ENCODE results near the gene POLR2E. TPM values are rescaled to one million over a fixed set of nuclear protein-coding genes. Genes with fewer than 3 reads are reported as not detected.
A peak's percentile ranks its signal among the peaks of the same experiment; 100 is the strongest.

POLR2E gene
- total RNA-seq, 2 donors from 2014 or later = 225 to 254 TPM

DNA sequence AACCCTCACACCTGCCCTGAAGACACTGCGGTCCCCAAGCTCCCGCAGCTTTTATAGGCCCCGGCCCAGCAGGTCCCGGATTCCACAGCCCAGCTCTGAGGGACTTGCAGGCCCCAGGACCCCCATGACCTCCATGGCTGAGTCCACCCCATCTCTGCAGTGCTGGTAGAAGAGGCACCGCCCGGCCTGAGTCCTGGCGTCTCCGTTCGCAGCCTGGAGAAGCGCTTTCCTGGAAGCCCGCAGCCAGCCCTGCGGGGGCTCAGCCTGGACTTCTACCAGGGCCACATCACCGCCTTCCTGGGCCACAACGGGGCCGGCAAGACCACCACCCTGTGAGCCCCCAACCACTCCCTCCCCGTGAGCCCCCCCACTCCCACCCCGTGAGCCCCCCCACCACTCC, 46.1 kb downstream of the POLR2E start:
- H3K4me1 Mint-ChIP-seq = no peaks in the 10 kb centered on the region
- H3K36me3 Mint-ChIP-seq (ENCODE audit: low read depth) = peaks cover 19% of the 10 kb centered on the region
- no peak overlapping the region for H3K27ac ChIP-seq (ENCODE audit: low read depth, low read length)
- H3K4me3 ChIP-seq (ENCODE audit: low read length) = no peak overlapping the region
- H3K9me3 ChIP-seq (ENCODE audit: control insufficient read depth, low read length) = no peaks in the 10 kb centered on the region
- H3K36me3 ChIP-seq (ENCODE audit: control insufficient read depth, insufficient read depth, low read length) = peaks cover 15% of the 10 kb centered on the region
- DNase-seq = no peak
- no peaks in the 10 kb centered on the region for H3K27me3 ChIP-seq (ENCODE audit: control insufficient read depth, insufficient read depth, low read length, poor library complexity, severe bottlenecking)
- H3K27me3 Mint-ChIP-seq (ENCODE audit: insufficient read depth) = no peaks in the 10 kb centered on the region
- H3K4me1 ChIP-seq (ENCODE audit: control insufficient read depth, insufficient read depth, low read length) = no peaks in the 10 kb centered on the region
- H3K4me3 Mint-ChIP-seq = no peak overlapping the region
- no peak overlapping the region for H3K9ac ChIP-seq (ENCODE audit: extremely low read depth, low read length, poor library complexity, severe bottlenecking)
- no peaks in the 10 kb centered on the region for H3K9me3 Mint-ChIP-seq
- no peak overlapping the region for H3K27ac Mint-ChIP-seq
- 93 to 97% methylated on average over 10 to 13 of the region's 17 CpGs for WGBS, 2 experiments (ENCODE audit: insufficient coverage in 1 of 2, insufficient read length in 1 of 2)
- TF ChIP-seq, protein P1, sequence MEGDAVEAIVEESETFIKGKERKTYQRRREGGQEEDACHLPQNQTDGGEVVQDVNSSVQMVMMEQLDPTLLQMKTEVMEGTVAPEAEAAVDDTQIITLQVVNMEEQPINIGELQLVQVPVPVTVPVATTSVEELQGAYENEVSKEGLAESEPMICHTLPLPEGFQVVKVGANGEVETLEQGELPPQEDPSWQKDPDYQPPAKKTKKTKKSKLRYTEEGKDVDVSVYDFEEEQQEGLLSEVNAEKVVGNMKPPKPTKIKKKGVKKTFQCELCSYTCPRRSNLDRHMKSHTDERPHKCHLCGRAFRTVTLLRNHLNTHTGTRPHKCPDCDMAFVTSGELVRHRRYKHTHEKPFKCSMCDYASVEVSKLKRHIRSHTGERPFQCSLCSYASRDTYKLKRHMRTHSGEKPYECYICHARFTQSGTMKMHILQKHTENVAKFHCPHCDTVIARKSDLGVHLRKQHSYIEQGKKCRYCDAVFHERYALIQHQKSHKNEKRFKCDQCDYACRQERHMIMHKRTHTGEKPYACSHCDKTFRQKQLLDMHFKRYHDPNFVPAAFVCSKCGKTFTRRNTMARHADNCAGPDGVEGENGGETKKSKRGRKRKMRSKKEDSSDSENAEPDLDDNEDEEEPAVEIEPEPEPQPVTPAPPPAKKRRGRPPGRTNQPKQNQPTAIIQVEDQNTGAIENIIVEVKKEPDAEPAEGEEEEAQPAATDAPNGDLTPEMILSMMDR (conservative IDR thresholded peaks at IDR 0.05) = no peak

DNA sequence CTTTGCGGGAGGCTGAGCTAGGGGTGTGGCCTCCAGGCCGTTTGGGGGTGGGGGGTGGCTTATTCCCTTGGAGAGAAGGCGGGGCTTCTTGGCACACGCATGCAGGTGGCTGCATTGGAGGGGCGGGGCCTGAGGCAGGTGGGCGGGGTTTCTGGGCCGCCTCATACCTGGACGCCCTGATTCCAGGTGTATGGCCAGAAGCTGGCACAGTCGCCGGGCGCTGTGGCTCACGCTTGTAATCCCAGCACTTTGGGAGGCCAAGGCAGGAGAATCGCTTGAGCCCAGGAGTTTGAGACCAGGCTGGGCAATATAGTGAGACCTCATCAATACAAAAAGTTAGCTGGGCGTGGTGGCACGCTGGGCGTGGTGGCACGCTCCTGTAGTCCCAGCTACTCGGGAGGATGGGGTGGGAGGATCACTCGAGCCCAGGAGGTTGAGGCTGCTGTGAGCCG, 47.5 kb downstream of the POLR2E start:
- Mint-ChIP-seq H3K4me1 (no peaks in the 10 kb centered on the region), H3K27ac (no peak overlapping the region), H3K36me3 (ENCODE audit: low read depth) (peaks cover 19% of the 10 kb centered on the region), H3K9me3 (no peaks in the 10 kb centered on the region), H3K4me3 (no peak overlapping the region), H3K27me3 (ENCODE audit: insufficient read depth) (no peaks in the 10 kb centered on the region)
- TF ChIP-seq, protein P1 (conservative IDR thresholded peaks at IDR 0.05) = no peak
- Histone ChIP-seq H3K4me1 (ENCODE audit: control insufficient read depth, insufficient read depth, low read length) (no peaks in the 10 kb centered on the region), H3K36me3 (ENCODE audit: control insufficient read depth, insufficient read depth, low read length) (peaks cover 12% of the 10 kb centered on the region), H3K9me3 (ENCODE audit: control insufficient read depth, low read length) (no peaks in the 10 kb centered on the region), H3K27ac (ENCODE audit: low read depth, low read length) (no peak overlapping the region), H3K9ac (ENCODE audit: extremely low read depth, low read length, poor library complexity, severe bottlenecking) (no peak overlapping the region), H3K27me3 (ENCODE audit: control insufficient read depth, insufficient read depth, low read length, poor library complexity, severe bottlenecking) (no peaks in the 10 kb centered on the region), H3K4me3 (ENCODE audit: low read length) (no peak overlapping the region)
- DNase-seq = peak; percentile 71
- WGBS, 2 experiments (ENCODE audit: insufficient coverage in 1 of 2, insufficient read length in 1 of 2) = 88 to 94% methylated on average over 14 to 20 of the region's 20 CpGs

DNA sequence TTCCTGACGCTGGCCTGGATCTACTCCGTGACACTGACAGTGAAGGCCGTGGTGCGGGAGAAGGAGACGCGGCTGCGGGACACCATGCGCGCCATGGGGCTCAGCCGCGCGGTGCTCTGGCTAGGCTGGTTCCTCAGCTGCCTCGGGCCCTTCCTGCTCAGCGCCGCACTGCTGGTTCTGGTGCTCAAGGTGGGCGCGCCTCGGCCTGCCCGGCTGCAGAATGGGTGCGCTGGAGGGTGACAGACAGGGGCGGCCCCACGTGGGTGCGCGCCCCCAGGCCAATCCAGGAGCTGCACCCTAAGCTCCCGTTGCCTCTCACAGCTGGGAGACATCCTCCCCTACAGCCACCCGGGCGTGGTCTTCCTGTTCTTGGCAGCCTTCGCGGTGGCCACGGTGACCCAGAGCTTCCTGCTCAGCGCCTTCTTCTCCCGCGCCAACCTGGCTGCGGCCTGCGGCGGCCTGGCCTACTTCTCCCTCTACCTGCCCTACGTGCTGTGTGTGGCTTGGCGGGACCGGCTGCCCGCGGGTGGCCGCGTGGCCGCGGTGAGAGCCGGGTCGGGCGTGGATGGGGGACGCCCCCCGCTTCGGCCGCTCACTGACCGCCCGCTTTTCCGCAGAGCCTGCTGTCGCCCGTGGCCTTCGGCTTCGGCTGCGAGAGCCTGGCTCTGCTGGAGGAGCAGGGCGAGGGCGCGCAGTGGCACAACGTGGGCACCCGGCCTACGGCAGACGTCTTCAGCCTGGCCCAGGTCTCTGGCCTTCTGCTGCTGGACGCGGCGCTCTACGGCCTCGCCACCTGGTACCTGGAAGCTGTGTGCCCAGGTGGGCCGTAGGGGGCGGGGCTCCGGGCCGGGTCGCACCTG, 48.1 kb downstream of the POLR2E start:
- no peak overlapping the region for H3K27ac ChIP-seq (ENCODE audit: low read depth, low read length)
- WGBS, 2 experiments (ENCODE audit: insufficient coverage in 1 of 2, insufficient read length in 1 of 2) = 96% methylated on average over 51 to 77 of the region's 77 CpGs
- peaks cover 19% of the 10 kb centered on the region for H3K36me3 ChIP-seq (ENCODE audit: control insufficient read depth, insufficient read depth, low read length)
- no peak for DNase-seq
- no peaks in the 10 kb centered on the region for H3K27me3 ChIP-seq (ENCODE audit: control insufficient read depth, insufficient read depth, low read length, poor library complexity, severe bottlenecking)
- Mint-ChIP-seq H3K36me3 (ENCODE audit: low read depth) (peaks cover 21% of the 10 kb centered on the region), H3K27me3 (ENCODE audit: insufficient read depth) (no peaks in the 10 kb centered on the region), H3K4me1 (no peaks in the 10 kb centered on the region), H3K9me3 (no peaks in the 10 kb centered on the region), H3K4me3 (no peak overlapping the region), H3K27ac (no peak overlapping the region)
- no peak overlapping the region for H3K4me3 ChIP-seq (ENCODE audit: low read length)
- H3K4me1 ChIP-seq (ENCODE audit: control insufficient read depth, insufficient read depth, low read length) = no peaks in the 10 kb centered on the region
- H3K9ac ChIP-seq (ENCODE audit: extremely low read depth, low read length, poor library complexity, severe bottlenecking) = no peak overlapping the region
- TF ChIP-seq, protein P1 (conservative IDR thresholded peaks at IDR 0.05) = no peak
- no peaks in the 10 kb centered on the region for H3K9me3 ChIP-seq (ENCODE audit: control insufficient read depth, low read length)

Measured in endodermal cell (in vitro differentiated cells).